22Rv1 (cell line): Measurements from ENCODE around the gene CHI3L2.

Source experiments
- CTCF ChIP-seq: fragments of 450-650 bp; IDR thresholded peaks from 2 replicates; pipeline ENCODE4 v1.5.1; 2017; ENCODE audit warnings: mild to moderate bottlenecking
- ZFX ChIP-seq: fragments of 450-650 bp; IDR thresholded peaks from 2 replicates; pipeline ENCODE4 v1.6.1; 2017; ENCODE audit warnings: antibody characterized with exemption, borderline replicate concordance

GRCh38 chr1:111193712-111194480 lies 33.6 kb upstream of the CHI3L2 start:
- TF ChIP-seq CTCF (no peak), ZFX (no peak)
